Sigmoid colon (tissue), 4 donors: Measurements from ENCODE around the gene SOX6.

Experiments
- EP300 ChIP-seq, 4 donors: sonication (generic); formaldehyde crosslinking; IDR thresholded peaks; one replicate each; pipeline ENCODE4 v1.6.1; 2017; ENCODE audit warnings: antibody characterized with exemption in 4 of 4
- POLR2A ChIP-seq, 2 donors: fragments of 450-650 bp; IDR thresholded peaks; one replicate each; pipeline ENCODE4 v1.6.1; 2016; ENCODE audit warnings: antibody characterized with exemption in 2 of 2, mild to moderate bottlenecking in 2 of 2, moderate library complexity in 2 of 2
- TF ChIP-seq, protein P1 (sequence below), 4 experiments: fragments of 450-650 bp in 3 of 4; fragments of 200-600 bp in 1 of 4; IDR thresholded peaks; one replicate each; pipeline ENCODE4 v1.5.1; 2016 to 2019; ENCODE audit warnings: antibody characterized with exemption in 4 of 4, mild to moderate bottlenecking in 3 of 4, moderate library complexity in 2 of 4

DNA sequence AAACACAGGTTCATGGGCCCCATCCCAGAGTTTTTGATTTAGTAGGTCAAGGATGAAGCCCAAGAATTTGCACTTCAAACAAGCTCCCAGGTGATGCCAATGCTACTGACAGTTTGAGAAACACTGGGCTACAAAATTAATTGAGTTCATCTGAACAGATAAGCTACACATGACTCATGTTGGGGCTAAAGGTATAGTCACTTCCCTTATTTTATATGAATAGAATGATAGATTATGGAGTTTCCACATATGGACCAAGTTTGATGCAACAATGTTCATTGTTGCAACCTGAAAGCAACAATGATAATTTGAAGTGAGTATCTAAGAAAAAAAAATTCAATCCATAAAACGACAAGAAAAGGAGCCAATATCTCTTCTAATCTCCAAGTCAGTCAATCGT lies 54.9 kb downstream of the SOX6 start:
- TF ChIP-seq, protein P1, sequence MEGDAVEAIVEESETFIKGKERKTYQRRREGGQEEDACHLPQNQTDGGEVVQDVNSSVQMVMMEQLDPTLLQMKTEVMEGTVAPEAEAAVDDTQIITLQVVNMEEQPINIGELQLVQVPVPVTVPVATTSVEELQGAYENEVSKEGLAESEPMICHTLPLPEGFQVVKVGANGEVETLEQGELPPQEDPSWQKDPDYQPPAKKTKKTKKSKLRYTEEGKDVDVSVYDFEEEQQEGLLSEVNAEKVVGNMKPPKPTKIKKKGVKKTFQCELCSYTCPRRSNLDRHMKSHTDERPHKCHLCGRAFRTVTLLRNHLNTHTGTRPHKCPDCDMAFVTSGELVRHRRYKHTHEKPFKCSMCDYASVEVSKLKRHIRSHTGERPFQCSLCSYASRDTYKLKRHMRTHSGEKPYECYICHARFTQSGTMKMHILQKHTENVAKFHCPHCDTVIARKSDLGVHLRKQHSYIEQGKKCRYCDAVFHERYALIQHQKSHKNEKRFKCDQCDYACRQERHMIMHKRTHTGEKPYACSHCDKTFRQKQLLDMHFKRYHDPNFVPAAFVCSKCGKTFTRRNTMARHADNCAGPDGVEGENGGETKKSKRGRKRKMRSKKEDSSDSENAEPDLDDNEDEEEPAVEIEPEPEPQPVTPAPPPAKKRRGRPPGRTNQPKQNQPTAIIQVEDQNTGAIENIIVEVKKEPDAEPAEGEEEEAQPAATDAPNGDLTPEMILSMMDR (IDR thresholded peaks at IDR 0.05): no peak
- TF ChIP-seq POLR2A (IDR thresholded peaks at IDR 0.05) (no peak), EP300 (IDR thresholded peaks at IDR 0.05) (no peak)
